ENCODE results near the gene RPL35.

The RPL35 gene

DNA sequence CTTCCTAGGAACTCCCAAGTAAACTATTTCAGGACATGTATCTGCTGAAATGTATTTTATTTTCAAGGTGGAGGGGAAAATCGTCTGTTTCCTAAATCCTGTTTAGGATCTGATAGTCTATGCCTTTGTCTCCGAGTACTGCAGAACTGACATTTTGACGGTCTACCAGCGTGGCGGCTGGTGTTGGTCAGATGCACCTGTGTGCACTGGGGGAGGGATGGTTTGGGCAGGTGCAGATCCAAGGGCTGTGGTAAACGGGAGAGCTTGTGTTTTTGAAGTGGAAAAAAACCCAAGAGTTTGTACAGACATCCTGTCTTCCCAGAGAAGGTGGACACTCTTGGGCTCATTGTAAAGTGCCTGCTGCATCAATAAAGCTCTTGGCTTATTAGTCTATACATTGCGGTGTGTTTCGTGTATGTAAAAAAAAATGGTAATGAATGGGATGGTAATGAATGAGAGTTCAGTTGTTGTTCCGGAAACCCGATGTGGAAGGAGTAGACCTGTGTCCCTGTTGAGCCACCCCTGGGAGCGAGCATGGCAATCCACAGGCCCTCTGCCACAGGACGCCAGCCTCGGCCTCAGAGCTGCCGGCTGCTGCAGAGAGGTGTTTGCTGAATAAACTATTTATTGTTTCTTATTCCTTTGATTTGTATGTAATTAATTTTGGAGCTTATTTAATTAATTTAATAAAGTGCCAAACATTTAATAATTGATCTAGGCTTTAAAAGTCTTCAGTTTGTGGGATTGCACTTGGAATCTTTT lies 15.4 kb upstream of the RPL35 start:
- DNase-seq (ENCODE audit: low spot score): no peak

DNA sequence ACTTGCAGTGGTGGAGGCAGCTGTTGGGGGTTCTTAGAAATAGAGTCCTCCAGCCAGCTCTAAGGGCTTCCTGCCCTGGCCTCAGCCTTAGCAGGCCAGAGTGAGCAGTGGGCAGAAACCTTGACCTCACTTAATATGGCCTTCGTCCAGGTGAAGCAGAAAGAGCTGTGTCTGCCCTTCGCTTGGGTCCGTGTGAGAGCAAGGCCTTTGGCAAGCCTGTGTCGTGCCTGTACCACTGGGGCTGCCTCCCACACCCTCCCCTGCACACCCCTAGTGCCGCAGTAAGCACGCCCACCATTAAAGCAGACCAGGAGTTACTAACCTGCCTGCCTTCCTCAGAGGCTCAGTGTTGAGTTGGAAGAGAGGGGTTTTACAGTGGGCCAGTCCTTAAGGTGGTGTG lies 13.7 kb upstream of the RPL35 start:
- DNase-seq (ENCODE audit: low spot score): no peak

DNA sequence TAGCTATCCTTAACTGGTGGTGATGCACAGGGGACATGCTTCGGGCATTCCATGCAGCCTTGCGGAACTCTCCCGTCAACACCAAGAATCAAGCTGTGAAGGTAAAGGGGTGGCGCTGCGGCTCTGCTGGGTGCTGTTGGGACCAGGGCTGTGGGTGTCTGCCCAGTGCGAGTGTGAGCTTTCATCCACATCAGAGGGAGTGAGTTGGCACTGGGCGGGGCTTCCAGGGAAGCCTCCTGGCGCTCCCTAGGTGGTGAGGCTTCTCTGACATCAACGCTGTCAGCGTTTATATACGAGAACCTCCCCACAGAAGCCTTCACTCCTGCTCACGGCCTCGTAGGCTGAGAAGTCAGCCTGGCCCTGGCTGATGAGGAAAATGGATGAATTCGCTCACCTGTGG lies 11.9 kb upstream of the RPL35 start:
- DNase-seq (ENCODE audit: low spot score): no peak

DNA sequence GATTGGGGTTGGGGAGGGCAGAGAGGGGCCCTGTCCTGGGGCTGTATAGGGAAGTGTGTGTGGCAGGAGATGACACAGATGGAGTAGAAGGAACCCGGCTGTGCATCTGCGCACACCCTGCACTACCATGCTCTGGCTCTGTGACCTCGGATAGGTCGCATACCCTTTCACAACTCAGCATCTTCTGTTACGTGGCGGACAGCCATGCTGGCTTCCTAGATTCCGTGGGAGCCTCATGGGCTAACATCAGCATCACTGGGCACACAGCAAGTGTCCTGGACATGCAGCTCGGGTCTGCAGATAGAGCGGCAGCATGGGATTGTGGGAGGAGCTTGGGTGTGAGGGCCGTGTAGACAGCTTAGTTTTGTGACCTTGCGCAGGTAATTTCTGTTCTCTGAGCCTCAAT lies 9.4 kb upstream of the RPL35 start:
- no peak for DNase-seq (ENCODE audit: low spot score)

DNA sequence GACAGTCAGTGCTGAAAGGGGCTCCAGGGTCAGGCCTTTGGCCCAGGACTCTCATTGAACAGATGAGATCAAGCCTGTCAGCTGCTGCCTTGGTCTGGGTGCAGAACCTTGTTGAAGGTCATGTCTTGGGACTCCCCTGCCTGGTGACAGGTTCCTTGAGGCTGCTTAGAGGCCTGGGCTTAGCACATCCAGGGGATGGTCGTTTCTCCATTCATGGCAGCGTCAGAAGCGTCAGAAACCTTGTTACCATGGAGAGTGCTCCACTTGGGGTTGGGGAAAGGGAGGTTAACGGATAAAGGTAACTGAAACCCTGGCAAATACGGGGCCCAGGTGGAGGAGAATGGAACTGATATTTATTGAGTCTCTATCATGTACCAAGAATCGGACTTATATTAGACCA lies 9.0 kb upstream of the RPL35 start:
- no peak for DNase-seq (ENCODE audit: low spot score)

DNA sequence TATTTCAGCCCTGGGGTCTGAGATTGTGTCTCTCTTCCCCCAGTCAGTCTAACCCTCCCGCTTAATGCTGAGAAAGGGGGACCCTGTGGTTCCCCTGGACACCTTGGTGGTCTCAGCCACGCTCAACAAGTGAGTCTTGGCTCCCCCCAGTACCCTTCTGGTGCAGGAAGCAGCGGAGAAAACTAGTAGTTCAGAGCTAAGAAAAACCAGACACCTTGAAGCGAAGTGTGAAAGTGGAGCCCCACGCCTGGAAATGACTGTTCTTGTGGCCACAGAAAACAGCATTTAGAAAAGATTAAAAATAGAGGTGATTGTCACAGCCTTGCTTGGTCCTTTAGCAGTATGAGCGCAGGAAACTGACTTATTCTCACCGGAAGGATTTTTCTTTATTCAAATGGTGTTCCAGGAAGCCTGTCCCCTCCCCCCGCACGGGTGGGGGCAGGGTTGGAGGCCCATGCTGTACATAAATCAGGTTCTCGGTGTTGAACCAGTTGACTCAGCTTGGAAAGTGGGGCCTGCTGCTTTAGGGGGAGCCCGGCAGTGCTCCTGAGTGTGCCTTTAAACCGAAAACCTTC lies 8.3 kb upstream of the RPL35 start:
- DNase-seq (ENCODE audit: low spot score): peak; percentile 29

DNA sequence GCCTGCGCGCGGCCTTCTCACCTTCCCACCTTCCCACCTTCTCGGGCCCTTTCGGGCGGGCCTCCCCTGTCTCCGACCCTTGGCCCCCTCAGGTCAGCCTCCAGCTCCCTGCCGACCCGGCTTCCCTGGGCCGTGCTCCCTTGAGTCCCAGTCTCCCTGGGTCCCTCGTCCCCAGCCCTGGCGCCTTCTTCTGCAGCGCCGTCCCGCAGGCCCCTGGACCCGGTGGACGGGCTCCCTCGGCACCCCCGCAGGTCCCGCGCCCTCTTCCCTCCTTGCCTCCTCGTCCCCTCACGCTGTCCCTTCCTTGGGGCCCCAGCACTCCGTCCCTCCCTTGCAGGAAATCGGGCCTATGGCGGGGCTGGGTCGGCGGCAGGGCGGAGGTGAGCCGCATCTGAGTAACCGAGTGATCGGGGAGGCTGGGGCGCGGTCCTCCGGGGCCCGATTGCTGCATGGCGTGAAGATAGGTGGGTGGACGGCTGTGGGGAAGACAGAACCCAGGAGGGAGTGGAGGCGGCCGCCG lies 7.8 kb upstream of the RPL35 start:
- peak; percentile 51 for DNase-seq (ENCODE audit: low spot score)

DNA sequence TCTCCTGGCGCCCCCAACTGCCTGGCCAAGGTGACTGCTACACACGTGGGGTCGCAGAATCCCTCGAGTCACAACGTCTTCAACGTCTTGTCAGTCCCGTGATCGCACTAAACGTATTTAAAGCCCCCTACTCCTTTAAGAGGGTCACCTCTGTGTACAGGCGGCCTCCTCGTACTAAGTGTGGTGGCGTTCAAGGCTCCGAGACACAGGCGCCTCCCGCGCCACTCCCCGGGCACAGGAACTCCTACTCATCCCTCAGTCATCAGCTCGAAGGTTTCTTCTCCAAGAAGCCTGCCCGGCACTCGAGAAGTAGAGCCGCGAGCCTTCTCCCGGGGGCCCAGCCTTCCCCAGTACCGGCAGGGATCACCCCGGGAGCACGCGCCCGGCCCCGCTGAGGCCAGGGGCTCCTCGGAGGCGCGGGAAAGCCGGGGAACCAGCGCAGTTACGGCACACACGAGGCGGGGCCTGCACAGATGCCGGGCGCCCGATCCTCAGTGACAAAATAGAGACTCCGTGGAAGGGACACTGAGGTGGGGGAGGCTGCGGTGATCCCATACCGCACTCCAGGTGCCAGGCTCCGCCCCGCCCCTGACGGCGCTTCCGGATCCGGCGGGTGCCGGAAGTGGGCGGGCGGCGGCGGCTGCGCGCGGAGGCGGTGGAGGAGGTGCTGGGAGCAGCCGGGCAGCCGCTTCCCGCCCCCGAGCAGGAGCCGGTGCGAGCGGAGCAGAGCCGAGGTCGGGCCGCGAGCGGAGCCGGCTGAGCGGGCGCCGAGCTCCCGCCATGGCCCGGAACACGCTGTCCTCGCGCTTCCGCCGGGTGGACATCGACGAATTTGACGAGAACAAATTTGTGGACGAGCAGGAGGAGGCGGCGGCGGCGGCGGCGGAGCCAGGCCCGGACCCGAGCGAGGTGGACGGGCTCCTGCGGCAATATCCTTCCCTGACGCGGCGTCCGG lies 7.0 kb upstream of the RPL35 start:
- DNase-seq (ENCODE audit: low spot score): peak; percentile 97

DNA sequence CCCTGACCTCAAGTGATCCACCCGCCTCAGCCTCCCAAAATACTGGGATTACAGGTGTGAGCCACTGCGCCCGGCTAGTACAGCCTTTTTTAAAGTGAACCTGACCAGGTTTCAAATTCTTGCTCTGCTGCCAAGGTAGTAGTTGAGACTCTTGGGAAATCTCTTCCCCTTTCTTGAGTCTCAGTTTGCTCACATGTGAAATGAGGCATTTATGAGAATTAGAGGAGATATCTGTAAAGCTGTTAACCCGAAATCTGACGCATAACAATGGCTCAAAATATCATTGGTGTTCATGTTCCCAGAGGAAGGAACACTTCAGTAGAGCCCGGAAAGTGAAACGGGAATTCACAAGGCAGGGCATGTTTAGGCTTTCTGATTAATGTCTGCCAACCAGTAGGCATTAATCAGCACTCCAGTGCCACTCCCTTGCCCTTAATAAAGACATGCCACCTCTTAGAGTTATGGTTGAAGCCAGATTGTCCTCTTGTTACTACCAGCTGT lies 1.7 kb upstream of the RPL35 start:
- no peak for DNase-seq (ENCODE audit: low spot score)

DNA sequence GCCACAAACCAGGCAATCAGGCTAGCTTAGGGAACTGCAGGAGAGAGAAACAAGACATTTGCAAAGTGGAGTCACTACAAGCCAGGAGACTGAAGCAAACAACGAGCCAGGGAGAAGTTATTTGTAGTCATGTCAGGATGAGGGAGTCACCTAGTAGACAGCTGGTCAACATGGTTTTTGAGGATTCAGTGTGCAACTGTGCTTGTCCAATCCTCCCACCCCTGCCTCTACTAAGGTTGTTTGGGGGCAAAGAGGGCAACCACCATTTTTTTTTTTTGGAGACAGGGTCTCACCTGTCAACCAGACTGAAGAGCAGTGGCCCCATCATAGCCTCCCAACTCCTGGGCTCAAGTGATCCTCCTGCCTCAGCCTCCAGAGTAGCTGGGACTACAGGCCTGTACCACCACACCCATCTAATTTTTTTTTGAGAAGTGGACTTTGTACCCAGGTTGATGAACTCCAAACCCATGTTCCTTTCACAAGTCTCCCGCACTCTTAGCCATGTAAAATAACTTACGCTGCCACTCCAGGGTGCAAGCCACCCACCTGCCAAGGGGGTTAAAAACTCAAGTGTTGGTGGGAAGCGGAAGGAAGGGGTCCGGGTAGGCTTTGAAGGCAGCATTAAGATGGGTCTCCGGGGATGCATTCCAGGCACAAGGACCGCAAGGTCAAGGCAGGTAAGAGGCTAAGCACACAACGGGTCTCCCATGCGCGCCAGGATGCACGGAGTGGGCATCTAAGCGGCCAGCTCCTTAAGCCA lies 995 bp downstream of the RPL35 start:
- no peak for DNase-seq (ENCODE audit: low spot score)

DNA sequence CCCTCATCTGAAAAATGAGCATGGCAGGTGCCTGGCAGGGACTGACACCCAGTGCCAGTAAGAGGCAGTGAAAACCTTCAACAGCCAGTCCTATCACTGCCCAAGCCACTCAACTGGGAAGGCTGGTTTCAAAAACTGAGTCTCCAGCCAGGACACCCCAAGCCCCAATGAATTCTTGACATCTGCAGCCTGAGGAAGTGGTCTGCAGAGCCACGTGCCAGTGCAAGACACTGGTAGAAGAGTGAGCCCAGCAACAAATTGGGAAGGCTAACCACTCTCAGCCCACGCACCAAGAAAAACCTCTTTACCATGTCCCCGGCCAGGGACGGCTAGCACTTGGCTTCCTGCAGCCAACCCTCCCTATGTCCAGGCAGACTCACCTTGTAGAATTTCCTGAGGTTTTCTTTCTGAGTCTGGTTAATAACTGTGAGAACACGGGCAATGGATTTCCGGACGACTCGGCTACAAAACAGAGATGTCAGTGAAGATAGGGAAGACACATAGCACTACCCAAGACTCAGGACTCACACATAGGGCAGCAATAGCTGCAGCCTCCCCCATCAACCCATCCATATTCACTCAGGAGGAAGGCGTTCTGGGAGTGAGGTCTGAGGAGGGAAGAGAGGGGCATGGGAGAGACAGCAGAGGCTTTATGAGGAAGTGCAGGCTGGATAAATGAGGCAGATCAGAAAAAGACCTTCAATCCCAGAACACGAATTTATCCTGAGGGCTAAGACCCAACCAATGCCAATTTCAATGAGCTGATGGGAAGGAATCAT lies 1.8 kb downstream of the RPL35 start:
- DNase-seq (ENCODE audit: low spot score): no peak

DNA sequence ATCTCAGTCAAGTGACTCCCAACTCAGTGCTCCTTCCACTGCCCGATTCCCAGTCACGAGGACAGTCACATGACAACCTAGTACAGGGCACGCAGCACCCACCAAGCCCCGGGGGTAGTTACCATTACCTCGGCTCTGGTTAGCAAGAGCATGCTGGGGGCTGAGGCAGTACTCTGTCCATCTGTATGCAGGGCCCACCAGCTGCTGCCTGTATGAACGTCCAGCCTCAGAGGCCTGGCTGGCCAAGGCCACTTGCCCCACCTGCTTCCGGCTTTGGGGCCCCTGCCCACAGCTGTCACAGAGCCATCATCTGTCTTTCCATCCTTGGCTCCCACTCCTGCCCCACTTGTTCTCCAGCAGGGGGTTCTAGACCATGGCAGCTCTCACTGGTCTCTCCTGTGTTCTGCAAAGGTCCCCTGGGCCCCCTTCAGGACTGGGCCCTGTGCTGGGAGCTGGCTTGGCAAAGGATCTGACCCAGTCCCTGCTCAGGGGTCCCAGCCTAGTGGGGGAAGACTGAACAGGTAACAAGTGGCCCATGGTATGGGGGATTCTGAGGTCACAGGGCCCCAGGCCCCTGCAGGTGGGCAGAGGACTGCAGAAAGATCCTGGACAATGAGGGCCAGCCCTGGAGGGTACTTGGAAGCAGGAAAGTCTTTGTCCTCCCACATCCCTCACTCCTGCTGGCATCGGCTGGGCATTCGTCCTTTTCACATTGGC lies 3.3 kb downstream of the RPL35 start:
- DNase-seq (ENCODE audit: low spot score): no peak

DNA sequence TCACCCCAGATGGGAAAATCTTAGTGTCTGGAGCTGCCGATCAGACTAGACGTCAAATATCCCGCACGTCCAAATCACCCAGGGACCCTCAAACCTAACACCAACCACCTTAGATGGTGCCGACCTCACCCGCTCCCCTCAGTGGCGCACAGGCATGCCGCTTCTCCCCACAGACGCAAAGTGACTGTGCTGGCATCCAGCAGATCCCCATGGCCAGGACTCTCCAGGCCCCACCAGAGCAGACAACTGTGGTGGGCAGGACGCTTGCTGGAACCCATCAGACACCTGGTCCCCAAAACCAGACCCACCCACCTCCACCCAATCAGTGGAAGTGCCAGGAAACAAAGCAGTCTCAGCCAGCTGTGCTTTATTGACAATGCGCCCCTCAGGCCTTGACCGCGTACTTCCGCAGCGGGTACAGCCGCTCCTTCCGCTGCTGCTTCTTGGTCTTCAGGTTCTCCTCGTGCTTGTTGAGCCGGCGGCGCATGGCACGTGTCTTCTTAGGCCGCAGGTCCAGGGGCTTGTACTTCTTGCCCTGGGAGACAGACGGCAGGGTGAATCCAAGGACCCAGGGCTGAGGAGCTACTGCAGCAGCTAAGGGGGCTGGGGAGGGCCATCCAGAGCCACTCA lies 4.1 kb downstream of the RPL35 start:
- DNase-seq (ENCODE audit: low spot score): no peak

DNA sequence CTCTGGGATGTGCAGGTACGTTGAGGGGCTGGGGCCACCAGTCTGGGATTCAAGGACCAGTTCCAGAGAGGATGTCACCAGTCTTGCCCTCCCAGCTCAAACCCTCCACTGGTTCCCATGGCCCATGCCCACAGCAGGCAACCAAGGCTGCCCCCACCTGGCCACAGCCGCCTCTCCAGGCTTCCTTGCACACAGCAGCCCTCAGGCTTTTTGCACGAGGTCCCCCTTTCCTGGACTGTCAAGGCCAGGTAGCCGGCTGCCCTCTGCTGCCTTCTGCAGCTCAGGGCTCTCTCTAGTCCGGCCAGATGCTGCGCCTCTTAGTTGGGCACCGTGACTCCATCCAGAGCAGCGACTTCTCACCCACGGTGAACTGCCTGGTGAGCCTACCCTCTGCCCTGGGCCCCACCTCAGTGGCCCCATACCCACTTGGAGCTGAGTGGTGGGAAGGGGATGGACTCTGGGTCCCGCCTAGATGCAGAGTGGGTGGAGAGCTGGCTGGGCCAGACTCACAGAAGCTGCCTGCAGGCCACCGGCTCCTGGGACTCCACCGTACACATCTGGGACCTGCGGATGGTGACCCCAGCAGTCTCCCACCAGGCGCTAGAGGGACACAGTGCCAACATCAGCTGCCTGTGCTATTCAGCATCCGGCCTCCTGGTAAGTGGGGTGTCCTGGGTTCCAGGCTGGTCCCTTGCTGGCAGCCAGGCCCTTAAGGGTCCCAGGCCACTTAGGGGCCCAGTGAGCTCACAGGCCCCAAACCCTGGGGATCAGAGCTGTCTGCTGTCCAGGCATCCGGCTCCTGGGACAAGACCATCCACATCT lies 5.6 kb downstream of the RPL35 start:
- DNase-seq (ENCODE audit: low spot score): no peak

DNA sequence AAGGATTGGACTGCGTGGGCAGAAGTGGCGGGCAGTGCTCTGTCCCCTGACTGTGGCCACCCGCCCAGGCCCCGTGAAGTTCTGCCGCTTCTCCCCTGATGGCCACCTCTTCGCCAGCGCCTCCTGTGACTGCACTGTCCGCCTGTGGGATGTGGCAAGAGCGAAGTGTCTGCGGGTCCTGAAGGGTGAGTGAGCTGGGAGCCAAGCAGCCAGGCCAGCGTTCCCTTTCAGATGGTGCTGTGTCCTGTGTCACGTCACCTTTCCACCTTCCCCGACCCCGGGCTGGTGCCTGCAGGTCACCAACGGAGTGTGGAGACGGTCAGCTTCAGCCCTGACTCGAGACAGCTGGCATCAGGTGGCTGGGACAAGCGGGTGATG lies 6.2 kb downstream of the RPL35 start:
- no peak for DNase-seq (ENCODE audit: low spot score)

DNA sequence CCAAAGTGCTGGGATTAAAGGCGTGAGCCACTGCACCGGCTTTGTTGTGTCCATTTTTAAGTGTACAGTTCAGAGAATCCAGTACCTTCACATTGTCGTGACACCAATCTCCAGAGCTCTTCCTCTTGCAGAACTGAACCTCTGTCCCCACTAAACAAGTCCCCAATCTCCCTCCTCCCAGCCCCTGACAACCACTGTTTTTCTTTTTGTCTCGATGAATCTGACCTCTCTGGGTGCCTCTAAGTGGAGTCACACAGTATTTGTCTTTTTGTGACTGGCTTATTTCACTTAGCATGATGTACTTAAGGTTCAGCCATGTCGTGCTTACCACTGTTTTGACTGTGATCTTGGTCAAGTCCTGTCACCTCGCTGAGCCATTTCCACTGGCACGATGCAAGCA lies 6.9 kb downstream of the RPL35 start:
- DNase-seq (ENCODE audit: low spot score): no peak

DNA sequence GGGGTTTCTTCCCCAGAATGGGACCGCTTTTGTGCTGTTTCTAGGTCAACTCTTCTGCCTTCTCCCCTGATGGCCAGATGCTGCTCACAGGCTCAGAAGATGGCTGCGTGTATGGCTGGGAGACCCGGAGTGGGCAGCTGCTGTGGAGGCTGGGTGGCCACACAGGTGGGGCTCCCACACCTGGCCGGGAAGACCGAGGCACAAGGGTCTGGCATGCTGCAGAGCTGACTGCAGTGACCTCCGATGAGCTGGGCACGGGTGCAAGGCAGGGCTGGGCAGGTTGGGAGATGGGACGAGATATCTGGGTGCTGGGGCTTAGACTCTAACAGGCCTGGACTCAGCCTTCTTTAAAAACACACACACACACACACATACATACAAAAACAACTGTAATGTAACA lies 7.6 kb downstream of the RPL35 start:
- no peak for DNase-seq (ENCODE audit: low spot score)

DNA sequence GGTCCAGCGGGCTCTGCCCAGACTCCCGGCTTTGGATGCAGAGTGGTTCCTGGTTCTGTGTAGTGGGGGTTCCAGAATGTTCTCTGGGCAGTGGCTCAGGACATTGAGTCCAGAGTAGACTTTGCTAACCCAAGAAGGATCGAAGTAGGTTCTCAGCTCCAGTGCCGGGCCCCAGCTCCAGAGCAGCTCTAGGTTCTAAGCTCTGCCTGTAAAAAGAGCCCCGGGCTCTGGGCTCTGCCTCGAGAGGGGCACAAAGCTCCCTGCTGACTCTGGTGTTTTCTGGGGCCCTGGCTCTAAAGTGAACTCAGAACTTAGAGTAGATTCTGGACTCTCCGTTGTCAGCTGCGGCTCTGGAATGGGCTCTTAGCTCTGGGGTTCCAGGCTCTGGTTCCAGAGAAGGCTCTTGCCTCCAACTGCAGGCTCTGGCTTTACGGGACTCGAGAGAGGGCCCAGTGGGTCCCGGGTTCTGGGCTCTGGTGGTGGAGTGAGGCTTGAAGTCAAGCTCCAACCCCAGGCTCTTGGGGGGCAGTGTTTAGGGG lies 8.1 kb downstream of the RPL35 start:
- DNase-seq (ENCODE audit: low spot score): no peak

Measured in AG08396 (cell line).